GM18505 (cell line): ENCODE results near the gene PPM1H.

ENCODE experiments used
- ATAC-seq: cut with Tn5 transposase; IDR thresholded peaks from one replicate; pipeline ENCODE4 v1.9.1; 2021; ENCODE audit not compliant: unreplicated experiment
- POLR2A ChIP-seq: IDR thresholded peaks from 4 replicates; pipeline ENCODE4 v1.6.1; 2011; ENCODE audit warnings: borderline replicate concordance; ENCODE audit not compliant: insufficient read depth, insufficient read length; ENCODE audit errors: extremely low read depth

PPM1H gene

DNA sequence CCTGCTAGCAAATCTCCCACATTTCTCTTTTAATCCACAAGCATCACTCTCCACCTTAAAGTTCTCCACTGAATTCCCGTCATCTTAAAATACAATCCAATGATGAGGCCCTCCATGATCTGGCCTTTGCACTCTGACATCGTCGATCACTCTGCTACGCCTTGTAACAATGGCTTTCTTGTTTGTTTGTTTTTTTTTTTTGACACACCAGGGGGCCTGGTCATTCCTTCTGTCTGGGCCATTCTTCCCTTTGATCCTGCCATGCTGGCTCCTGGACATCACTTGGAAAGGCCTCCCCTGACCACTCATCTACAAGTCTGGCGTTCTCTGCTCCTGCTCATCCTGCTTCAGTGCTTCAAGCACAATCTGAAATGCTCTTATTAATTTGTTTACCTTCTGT lies 233.5 kb downstream of the PPM1H start:
- no peak for ATAC-seq
- no peak for TF ChIP-seq POLR2A

DNA sequence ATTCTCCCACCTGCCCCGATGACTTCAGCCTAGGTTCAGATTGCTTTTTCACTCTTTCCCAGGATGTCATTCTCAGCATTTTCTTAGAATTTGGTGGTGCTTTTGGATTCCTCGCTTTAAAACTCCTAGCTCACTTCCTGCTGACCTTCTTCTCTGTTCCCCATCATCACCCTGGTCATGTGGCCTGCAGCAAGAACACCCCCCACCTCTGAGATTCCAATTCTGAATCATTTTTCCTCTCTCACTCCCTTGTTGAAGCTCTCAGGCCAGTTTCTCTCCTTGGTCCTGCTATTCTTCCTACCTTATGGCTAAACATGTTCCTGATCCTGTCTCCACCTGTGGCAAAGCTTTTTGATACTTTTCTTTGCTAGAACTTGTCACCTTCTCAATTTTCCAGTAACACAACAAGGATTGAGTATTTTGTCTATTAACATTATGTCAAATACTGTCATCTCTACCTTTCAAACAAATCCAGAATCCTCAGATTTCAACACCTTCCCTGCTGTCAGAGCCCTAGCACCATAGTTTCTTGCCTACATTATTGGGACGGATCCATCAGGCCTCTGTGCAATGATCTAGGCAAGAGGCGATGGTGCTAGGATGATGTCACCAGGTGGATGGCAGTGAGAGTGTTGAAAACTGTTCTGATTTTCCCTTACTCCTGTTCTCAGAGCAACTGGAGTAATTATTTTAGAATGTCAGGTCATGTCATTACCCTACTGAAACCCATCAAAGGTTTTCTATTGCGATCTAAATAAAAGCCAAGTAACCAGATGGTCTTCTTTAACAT lies 234.7 kb downstream of the PPM1H start:
- TF ChIP-seq POLR2A: no peak
- ATAC-seq: no peak

DNA sequence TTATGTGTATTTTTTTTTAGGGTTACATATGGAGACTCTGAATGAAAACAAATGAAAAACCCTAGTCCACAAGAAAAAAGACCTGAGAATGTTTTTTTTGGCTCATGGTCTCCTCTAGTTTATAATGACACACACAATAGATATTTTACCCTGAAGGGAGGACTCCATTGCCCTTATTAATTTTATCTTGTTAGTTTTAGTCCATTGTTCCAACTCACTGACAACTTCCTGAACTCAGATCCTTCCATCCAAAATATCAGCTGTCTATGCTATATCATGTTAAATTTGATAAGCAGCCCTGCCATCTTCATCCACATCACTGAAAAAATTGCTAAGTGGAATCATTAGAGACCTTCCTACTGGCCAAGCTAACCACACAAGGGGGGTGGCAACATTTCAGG lies 236.2 kb downstream of the PPM1H start:
- no peak for TF ChIP-seq POLR2A
- ATAC-seq: no peak

DNA sequence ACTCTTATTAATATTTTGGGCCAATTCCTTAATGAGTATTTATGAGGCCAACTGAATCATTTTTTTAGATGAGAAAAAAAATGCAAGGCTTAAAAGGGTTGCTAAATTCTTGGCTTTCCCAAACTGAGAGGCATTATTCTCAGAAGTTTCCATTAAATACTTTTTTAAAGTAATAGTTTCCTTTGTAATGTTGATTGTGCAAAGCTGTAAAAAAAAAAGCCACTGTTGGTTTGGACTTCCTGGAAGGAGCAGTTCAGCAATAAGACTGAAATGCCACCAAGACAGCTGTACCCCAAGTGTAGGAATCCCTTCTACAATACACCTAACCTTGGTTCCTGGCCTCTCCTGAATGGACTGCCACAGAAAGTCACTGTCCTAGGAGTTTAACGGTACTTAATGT lies 237.1 kb downstream of the PPM1H start:
- TF ChIP-seq POLR2A: no peak
- no peak for ATAC-seq

DNA sequence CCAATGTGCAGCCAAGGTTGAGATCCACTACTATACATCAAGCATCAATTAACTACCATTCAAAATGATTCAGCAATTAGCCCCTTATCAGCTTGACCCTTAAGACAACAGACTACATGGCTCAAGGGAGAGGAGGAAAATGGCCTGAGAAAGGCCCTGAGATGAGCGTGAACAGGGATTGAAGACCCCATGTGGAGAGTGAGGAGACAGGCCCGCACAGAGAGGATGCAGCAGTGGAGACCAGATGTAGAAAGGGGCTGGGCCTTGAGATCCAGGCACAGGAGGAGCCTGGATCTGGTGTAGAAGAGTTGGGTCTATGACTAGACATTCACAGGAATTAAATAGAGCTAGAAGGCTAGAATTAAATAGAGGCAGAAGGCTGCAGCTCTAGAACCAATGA lies 239.3 kb downstream of the PPM1H start:
- no peak for TF ChIP-seq POLR2A
- ATAC-seq: no peak

DNA sequence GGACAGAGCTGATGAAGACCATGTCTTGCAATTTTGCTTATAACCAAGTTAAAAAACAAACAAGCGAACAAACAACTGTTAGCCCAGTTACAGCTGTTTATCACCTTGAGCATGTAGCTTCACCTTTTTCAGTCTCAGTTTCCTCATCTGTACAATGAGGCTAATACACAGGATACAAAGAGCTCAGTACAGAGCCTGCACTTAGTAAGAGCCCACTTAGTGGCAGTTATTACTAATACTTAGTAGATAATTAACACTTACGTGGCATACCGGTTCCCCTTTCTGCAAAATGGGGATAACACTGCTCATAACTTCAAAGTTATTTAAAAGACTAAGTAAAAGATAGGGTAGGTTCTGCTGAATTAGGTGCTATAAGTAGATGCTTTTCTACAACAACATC lies 240.3 kb downstream of the PPM1H start:
- no peak for TF ChIP-seq POLR2A
- ATAC-seq: no peak

DNA sequence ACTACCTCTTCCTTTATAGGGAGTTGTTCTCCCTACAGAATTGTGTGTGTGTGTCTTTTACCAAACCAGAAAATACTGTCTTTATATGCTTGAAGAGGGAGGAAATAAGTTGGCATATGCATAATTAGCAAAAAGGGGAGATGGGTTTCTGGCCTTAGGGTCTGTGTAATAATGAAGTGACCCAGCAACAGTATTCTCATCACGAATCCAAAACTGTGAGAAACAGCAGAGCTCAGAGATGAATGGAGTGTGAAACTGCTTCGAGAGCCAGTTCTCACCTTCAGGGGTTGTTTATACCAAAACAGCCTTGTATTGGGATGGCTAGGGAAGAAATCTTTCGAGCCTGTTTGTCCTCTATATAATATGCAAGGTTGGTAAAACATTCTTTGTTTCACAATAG lies 240.8 kb downstream of the PPM1H start:
- no peak for TF ChIP-seq POLR2A
- ATAC-seq: no peak

DNA sequence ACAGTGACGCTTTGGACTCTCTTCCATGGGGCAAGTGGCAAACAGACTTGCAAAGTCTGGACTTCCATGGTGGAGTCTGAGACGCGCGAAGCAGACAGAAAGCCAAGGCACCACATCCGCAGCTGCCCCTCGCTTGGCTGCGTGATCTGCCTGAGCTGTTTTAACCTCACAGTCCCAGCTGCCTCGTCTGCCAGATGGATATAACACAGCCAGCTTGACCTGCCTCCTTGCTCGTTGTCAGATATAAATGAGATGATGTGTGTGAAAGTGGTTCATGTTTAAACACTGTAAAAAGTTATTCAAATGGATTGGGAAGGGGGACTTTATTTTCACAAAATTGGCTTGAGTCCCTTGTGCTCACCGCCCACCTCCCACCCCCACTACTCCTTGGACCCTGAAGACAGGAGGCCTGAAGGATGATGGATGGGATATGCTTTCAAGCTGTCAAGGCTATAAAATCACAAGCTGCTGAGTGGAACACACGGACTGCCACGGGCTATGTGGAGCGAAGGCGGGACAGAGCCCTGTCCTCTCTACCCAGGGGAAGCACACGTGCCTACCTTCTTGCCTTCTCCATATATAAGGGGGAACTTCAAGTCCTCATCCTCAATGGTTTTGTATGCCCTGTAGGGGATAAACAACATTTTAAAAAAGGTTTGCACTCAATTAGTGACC lies 241.4 kb downstream of the PPM1H start:
- TF ChIP-seq POLR2A: no peak
- no peak for ATAC-seq

DNA sequence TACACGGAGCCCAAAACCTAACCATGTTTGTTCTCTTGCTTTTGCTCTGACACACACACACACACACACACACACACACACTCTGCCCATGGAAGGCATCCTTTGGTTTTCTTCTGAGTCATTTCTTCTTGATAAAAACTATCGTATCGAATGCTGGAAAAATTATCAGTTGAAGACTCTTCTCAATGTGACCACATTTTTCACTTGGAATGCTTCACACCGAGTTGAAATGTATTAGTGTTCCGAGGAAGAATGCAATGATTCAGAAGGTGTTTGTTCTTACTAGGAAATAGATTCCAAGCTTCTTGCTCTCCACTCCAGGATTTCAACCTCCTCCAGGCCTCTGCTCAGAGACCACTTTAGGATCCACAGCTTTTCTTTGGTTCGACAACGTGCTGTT lies 242.1 kb downstream of the PPM1H start:
- no peak for TF ChIP-seq POLR2A
- no peak for ATAC-seq

DNA sequence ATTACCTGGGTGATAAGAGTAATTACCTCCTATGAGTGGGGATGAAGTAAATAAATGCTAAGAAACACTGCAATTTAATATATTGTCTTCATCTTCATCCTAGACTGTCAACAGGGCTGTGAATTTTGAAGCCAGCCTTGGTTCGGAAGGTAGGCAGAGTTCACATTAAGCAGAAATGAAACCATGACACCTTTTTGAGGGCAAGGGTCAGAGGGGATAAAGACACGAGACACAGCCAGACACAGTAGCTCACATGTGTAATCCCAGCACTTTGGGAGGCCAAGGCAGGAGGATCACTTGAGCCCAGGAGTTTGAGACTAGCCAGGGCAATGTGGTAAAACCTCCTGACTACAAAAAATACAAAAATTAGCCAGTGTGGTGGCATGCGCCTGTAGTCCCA lies 243.6 kb downstream of the PPM1H start:
- no peak for ATAC-seq
- no peak for TF ChIP-seq POLR2A

DNA sequence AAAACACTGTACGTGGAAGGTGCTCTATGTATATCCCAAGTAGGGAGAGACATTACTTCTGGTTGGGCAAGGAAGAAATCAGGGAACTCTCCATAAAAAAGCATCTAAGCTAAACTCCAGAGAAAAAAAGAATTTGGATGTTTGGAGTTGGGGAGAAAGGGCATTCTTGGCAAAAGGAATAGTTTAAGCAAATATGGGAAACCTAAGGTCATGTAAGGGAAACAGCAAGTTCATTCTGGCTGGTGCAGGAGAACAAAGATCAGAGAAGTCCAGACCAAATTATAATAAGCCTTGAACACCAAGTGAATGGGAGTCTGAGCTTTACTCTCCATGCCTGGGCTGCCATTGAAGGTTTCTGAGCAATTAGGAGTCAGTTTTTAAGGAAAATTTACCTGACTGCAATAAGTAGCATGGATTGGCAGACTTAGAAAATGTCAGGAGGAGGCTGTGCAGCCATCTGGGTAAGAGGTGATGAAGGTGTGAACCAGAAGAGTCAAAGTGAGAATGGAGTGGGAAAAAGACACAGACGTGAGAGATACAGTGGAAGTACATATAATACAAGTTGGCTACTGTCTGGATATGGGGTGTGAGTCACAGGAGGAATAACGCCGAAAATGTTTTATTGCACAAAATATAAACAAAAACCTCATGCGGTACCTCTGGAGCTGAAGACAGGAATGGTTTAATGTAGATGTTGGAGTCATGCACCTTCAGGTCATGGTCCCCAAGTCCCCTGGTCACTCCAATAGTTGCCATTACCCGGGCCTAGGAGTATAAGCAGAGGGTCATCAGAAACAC lies 245.7 kb downstream of the PPM1H start:
- ATAC-seq: no peak
- TF ChIP-seq POLR2A: no peak

DNA sequence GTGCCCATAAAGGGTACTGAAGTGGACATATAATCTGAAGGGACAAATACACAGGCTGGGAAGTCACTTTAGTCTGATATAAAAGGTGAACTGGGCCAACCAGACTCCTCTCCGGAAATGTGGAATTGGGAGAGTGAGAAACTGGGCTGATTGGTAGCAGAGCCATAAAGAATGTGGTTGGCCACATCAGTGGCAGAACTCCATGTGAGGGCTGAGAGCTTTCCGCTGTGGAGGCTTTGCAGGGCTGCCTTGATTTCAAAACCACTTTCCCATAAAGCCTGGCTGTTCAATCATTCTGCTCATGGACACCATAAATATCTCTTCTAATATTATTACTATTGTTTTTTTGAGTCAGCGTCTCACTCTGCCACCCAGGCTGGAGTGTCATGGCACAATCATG lies 248.0 kb downstream of the PPM1H start:
- no peak for ATAC-seq

DNA sequence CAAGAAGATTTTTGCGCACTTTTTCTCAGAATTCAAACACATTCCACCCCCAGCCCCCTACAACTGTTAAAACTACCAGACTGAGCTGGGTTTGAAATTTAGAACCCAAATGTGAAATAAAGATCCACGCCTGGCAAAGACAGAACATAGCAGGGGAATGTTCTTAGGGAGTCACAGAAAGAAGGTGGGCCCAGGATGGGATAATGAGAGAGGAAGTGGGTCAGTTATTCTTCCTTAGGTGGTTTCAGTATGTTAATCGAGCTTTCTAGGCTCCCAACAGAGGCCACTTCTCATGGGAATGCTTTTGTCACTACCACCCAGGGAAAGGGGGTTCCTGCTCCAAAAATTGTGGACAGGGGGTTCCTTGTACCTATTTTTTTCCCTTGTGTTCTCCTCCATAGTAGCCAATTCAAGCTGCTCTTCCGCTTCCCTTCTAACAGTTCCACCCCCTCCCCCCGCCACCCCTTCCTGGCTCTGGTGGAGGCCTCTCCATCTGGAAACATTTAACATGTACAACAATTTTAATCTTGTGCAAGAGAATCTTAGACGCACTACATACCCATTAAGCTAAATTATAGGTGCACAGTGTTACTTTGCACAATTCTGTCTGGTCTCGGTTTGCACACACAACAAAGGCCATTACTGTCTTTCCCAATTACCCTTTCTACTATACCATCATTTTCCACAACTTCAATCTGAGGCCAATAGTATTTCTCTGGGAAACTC lies 250.2 kb downstream of the PPM1H start:
- no peak for TF ChIP-seq POLR2A
- no peak for ATAC-seq

More for the DNA sequence above, 248.0 kb downstream of the PPM1H start:
- TF ChIP-seq POLR2A: no peak
